HEK293T (cell line): ENCODE data around the gene TERB1.

Source experiments
- ARNT ChIP-seq: fragments of 450-650 bp; IDR thresholded peaks from 2 replicates; pipeline ENCODE4 v1.6.1; 2017; ENCODE audit warnings: mild to moderate bottlenecking
- BHLHE40 ChIP-seq: fragments of 450-650 bp; IDR thresholded peaks from 2 replicates; pipeline ENCODE4 v1.6.1; 2016; ENCODE audit warnings: mild to moderate bottlenecking, moderate library complexity, borderline replicate concordance
- CTBP1 ChIP-seq: fragments of 450-650 bp; IDR thresholded peaks from 2 replicates; pipeline ENCODE4 v1.6.1; 2016; ENCODE audit warnings: borderline replicate concordance
- ELF4 ChIP-seq: fragments of 450-650 bp; IDR thresholded peaks from 2 replicates; pipeline ENCODE4 v1.6.1; 2017; ENCODE audit warnings: antibody characterized with exemption
- FOXA1 ChIP-seq: fragments of 450-650 bp; IDR thresholded peaks from 2 replicates; pipeline ENCODE4 v1.6.1; 2016; ENCODE audit warnings: mild to moderate bottlenecking
- FOXK2 ChIP-seq: fragments of 450-650 bp; IDR thresholded peaks from 2 replicates; pipeline ENCODE4 v1.6.1; 2016; ENCODE audit warnings: mild to moderate bottlenecking
- FOXM1 ChIP-seq: fragments of 450-650 bp; IDR thresholded peaks from 2 replicates; pipeline ENCODE4 v1.6.1; 2017; ENCODE audit warnings: mild to moderate bottlenecking, borderline replicate concordance
- LEF1 ChIP-seq: fragments of 450-650 bp; IDR thresholded peaks from 2 replicates; pipeline ENCODE4 v1.6.1; 2017; ENCODE audit warnings: mild to moderate bottlenecking, borderline replicate concordance
- NFRKB ChIP-seq: fragments of 450-650 bp; IDR thresholded peaks from 2 replicates; pipeline ENCODE4 v1.6.1; 2016; ENCODE audit warnings: mild to moderate bottlenecking, moderate library complexity
- SP1 ChIP-seq: fragments of 450-650 bp; IDR thresholded peaks from 2 replicates; pipeline ENCODE4 v1.6.1; 2017
- SUZ12 ChIP-seq: fragments of 450-650 bp; IDR thresholded peaks from 2 replicates; pipeline ENCODE4 v1.6.1; 2016; ENCODE audit warnings: mild to moderate bottlenecking
- TARDBP ChIP-seq: fragments of 450-650 bp; IDR thresholded peaks from 2 replicates; pipeline ENCODE4 v1.6.1; 2016
- ZNF384 ChIP-seq: fragments of 450-650 bp; IDR thresholded peaks from 2 replicates; pipeline ENCODE4 v1.6.1; 2016
- TF ChIP-seq, protein P1 (sequence below): fragments of 450-650 bp; IDR thresholded peaks from 2 replicates; pipeline ENCODE4 v1.6.1; 2016

DNA sequence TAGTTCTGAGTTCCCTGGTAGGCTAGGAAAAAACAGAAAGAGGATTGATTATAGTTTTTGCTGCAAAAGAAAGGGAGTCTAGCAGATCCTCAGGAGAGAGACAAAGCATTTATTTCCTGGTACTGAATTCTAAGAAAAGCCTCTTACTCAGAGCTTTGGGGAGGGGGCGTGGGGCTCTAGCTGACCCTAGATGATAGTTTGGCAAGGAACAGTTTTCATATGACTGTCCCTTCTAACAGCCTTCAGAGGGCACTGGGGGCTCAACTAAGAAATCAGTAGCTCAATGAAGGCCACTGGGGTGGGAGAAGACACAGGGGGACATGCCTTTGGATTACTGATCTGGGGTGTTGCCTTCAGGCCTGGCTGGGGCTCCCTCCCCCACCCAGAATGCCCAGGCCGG lies 46.8 kb upstream of the TERB1 start:
- TF ChIP-seq FOXM1: no peak
- no peak for TF ChIP-seq SUZ12
- TF ChIP-seq CTBP1: no peak
- no peak for TF ChIP-seq TARDBP
- no peak for TF ChIP-seq ARNT
- TF ChIP-seq LEF1: no peak
- no peak for TF ChIP-seq SP1
- no peak for TF ChIP-seq FOXK2
- TF ChIP-seq NFRKB: no peak
- TF ChIP-seq BHLHE40: no peak
- TF ChIP-seq ELF4: no peak
- no peak for TF ChIP-seq FOXA1
- TF ChIP-seq ZNF384: no peak
- TF ChIP-seq, protein P1, sequence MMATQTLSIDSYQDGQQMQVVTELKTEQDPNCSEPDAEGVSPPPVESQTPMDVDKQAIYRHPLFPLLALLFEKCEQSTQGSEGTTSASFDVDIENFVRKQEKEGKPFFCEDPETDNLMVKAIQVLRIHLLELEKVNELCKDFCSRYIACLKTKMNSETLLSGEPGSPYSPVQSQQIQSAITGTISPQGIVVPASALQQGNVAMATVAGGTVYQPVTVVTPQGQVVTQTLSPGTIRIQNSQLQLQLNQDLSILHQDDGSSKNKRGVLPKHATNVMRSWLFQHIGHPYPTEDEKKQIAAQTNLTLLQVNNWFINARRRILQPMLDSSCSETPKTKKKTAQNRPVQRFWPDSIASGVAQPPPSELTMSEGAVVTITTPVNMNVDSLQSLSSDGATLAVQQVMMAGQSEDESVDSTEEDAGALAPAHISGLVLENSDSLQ: no peak
